ENCODE data around the gene PPM1L. TPM values are rescaled to one million over a fixed set of nuclear protein-coding genes. Genes with fewer than 3 reads are reported as not detected.

Gene PPM1L
- total RNA-seq, 1 experiment from 2014 or later, result 5.0 TPM

GRCh38 chr3:161020256-161020655 lies 264.2 kb downstream of the PPM1L start:
- H3K27me3 ChIP-seq (ENCODE audit: insufficient read depth, low read depth), result no peaks in the 10 kb centered on the region
- H2AFZ ChIP-seq, result no peak overlapping the region
- H3K4me2 ChIP-seq, result no peak overlapping the region
- no peaks in the 10 kb centered on the region for H3K9me2 ChIP-seq (ENCODE audit: insufficient read depth)
- peaks cover 27% of the 10 kb centered on the region for H3K9me3 ChIP-seq (ENCODE audit: insufficient read depth, low read depth)
- H3K36me3 ChIP-seq (ENCODE audit: low read depth), result no peaks in the 10 kb centered on the region
- intact Hi-C loops (cut with micrococcal nuclease; ENCODE audit: unreplicated experiment), result no loop called here
- 0 out of 2 replicates have a peak, but pooled peaks cover 6% of the 10 kb centered on the region for H3F3A ChIP-seq (ENCODE audit: insufficient read depth, low read depth)
- BruUV-seq (replicated peaks), result no TSS peak
- TF ChIP-seq CTCF (conservative IDR thresholded peaks at IDR 0.05) (no peak), EZH2 (IDR thresholded peaks at IDR 0.05; ENCODE audit: low read depth) (no peak)
- no peaks in the 10 kb centered on the region for H3K79me2 ChIP-seq (ENCODE audit: low read depth)
- CTCF ChIA-PET, result no interaction called here
- H3K27ac ChIP-seq, result no peak overlapping the region
- no peak overlapping the region for H3K4me3 ChIP-seq
- H3K4me1 ChIP-seq (replicated peaks; ENCODE audit: insufficient read depth), result no peaks in the 10 kb centered on the region
- no peak for DNase-seq
- no peaks in the 10 kb centered on the region for H4K20me1 ChIP-seq (ENCODE audit: insufficient read depth)
- POLR2A ChIA-PET (ENCODE audit: unreplicated experiment), result no interaction called here

GRCh38 chr3:161025911-161026310 lies 269.9 kb downstream of the PPM1L start:
- peaks cover 15% of the 10 kb centered on the region; the same call in 1 of the 2 replicates for H3K4me1 ChIP-seq (replicated peaks; ENCODE audit: insufficient read depth)
- H3K27ac ChIP-seq, result no peak overlapping the region
- no peak overlapping the region for H2AFZ ChIP-seq
- peaks cover 30% of the 10 kb centered on the region for H3K9me3 ChIP-seq (ENCODE audit: insufficient read depth, low read depth)
- no peaks in the 10 kb centered on the region for H3K27me3 ChIP-seq (ENCODE audit: insufficient read depth, low read depth)
- no peaks in the 10 kb centered on the region for H4K20me1 ChIP-seq (ENCODE audit: insufficient read depth)
- H3K36me3 ChIP-seq (ENCODE audit: low read depth), result no peaks in the 10 kb centered on the region
- CTCF ChIA-PET, result no interaction called here
- POLR2A ChIA-PET (ENCODE audit: unreplicated experiment), result no interaction called here
- H3K4me2 ChIP-seq, result no peak overlapping the region
- TF ChIP-seq EZH2 (IDR thresholded peaks at IDR 0.05; ENCODE audit: low read depth) (no peak), CTCF (conservative IDR thresholded peaks at IDR 0.05) (no peak)
- no peaks in the 10 kb centered on the region for H3K79me2 ChIP-seq (ENCODE audit: low read depth)
- no peak for DNase-seq
- peaks cover 10% of the 10 kb centered on the region; the same call in 1 of the 2 replicates for H3F3A ChIP-seq (ENCODE audit: insufficient read depth, low read depth)
- H3K9me2 ChIP-seq (ENCODE audit: insufficient read depth), result no peaks in the 10 kb centered on the region
- no TSS peak for BruUV-seq (replicated peaks)
- H3K4me3 ChIP-seq, result no peak overlapping the region
- intact Hi-C loops (cut with micrococcal nuclease; ENCODE audit: unreplicated experiment), result no loop called here

GRCh38 chr3:161026612-161027510 lies 270.8 kb downstream of the PPM1L start:
- peaks cover 24% of the 10 kb centered on the region for H3K4me1 ChIP-seq (replicated peaks; ENCODE audit: insufficient read depth)
- H3K9me3 ChIP-seq (ENCODE audit: insufficient read depth, low read depth), result peaks cover 22% of the 10 kb centered on the region
- H3K27me3 ChIP-seq (ENCODE audit: insufficient read depth, low read depth), result no peaks in the 10 kb centered on the region
- ChIA-PET POLR2A (ENCODE audit: unreplicated experiment) (no interaction called here), CTCF (no interaction called here)
- no TSS peak for BruUV-seq (replicated peaks)
- intact Hi-C loops (cut with micrococcal nuclease; ENCODE audit: unreplicated experiment), result no loop called here
- no peaks in the 10 kb centered on the region for H3K36me3 ChIP-seq (ENCODE audit: low read depth)
- H3K27ac ChIP-seq, result no peak overlapping the region
- DNase-seq, result no peak
- no peaks in the 10 kb centered on the region for H4K20me1 ChIP-seq (ENCODE audit: insufficient read depth)
- H3F3A ChIP-seq (ENCODE audit: insufficient read depth, low read depth), result peaks cover 7% of the 10 kb centered on the region; the same call in 1 of the 2 replicates
- H3K4me2 ChIP-seq, result no peak overlapping the region
- no peaks in the 10 kb centered on the region for H3K9me2 ChIP-seq (ENCODE audit: insufficient read depth)
- H2AFZ ChIP-seq, result no peak overlapping the region
- TF ChIP-seq EZH2 (IDR thresholded peaks at IDR 0.05; ENCODE audit: low read depth), result no peak
- no peak for TF ChIP-seq CTCF (conservative IDR thresholded peaks at IDR 0.05)
- no peak overlapping the region for H3K4me3 ChIP-seq
- H3K79me2 ChIP-seq (ENCODE audit: low read depth), result no peaks in the 10 kb centered on the region

Measured in PC-9 (cell line).